Trophoblast cell (in vitro differentiated cells and primary cell): ENCODE measurements around the gene ZC3H13.

Experiments
- DNase-seq, 2 donors: peaks; one replicate each; pipeline ENCODE4 v3.0.0-alpha.2; 2016
- H2AFZ ChIP-seq: 2 replicates; pipeline ENCODE4 v1.6.1; 2013; ENCODE audit warnings: low read length, moderate library complexity, mild to moderate bottlenecking; ENCODE audit not compliant: insufficient read depth, poor library complexity
- H2AK5ac ChIP-seq: 2 replicates; pipeline ENCODE4 v1.6.1; 2013; ENCODE audit warnings: mild to moderate bottlenecking, low read length
- H2BK120ac ChIP-seq: 2 replicates; pipeline ENCODE4 v1.6.1; 2013; ENCODE audit warnings: low read length, mild to moderate bottlenecking, moderate library complexity; ENCODE audit not compliant: insufficient read depth, poor library complexity
- H2BK12ac ChIP-seq: 2 replicates; pipeline ENCODE4 v1.6.1; 2013; ENCODE audit warnings: mild to moderate bottlenecking, low read length, moderate library complexity
- H2BK5ac ChIP-seq: 2 replicates; pipeline ENCODE4 v1.6.1; 2013; ENCODE audit warnings: low read length, low read depth, moderate library complexity, mild to moderate bottlenecking; ENCODE audit not compliant: poor library complexity
- H3K14ac ChIP-seq: 2 replicates; pipeline ENCODE4 v1.6.1; 2013; ENCODE audit warnings: mild to moderate bottlenecking, low read length
- H3K18ac ChIP-seq: 2 replicates; pipeline ENCODE4 v1.6.1; 2013; ENCODE audit warnings: mild to moderate bottlenecking, low read length
- H3K23ac ChIP-seq: 2 replicates; pipeline ENCODE4 v1.6.1; 2013; ENCODE audit warnings: low read length
- H3K27ac ChIP-seq: 2 replicates; pipeline ENCODE4 v1.5.1; 2013; ENCODE audit warnings: low read depth, mild to moderate bottlenecking, inconsistent platforms, low read length, moderate library complexity
- H3K27me3 ChIP-seq: 2 replicates; pipeline ENCODE4 v1.6.1; 2013; ENCODE audit warnings: inconsistent platforms, mild to moderate bottlenecking, low read length, moderate library complexity; ENCODE audit not compliant: insufficient read depth
- H3K36me3 ChIP-seq, 2 experiments: 1 replicate in 1 of 2; 2 replicates in 1 of 2; pipeline ENCODE4 v1.6.1; 2013; ENCODE audit warnings: low read length in 2 of 2, mild to moderate bottlenecking in 2 of 2, moderate library complexity in 1 of 2; ENCODE audit not compliant: insufficient read depth in 2 of 2, control insufficient read depth in 1 of 2
- H3K4ac ChIP-seq: 2 replicates; pipeline ENCODE4 v1.6.1; 2013; ENCODE audit warnings: low read depth, mild to moderate bottlenecking, low read length, moderate library complexity
- H3K4me1 ChIP-seq, 2 experiments: 1 replicate in 1 of 2; 2 replicates in 1 of 2; pipeline ENCODE4 v1.6.1; 2013; ENCODE audit warnings: low read length in 2 of 2, mild to moderate bottlenecking in 2 of 2, moderate library complexity in 1 of 2; ENCODE audit not compliant: insufficient read depth in 2 of 2, control insufficient read depth in 1 of 2
- H3K4me2 ChIP-seq: 2 replicates; pipeline ENCODE4 v1.6.1; 2013; ENCODE audit warnings: inconsistent platforms, mild to moderate bottlenecking, low read length, moderate library complexity
- H3K4me3 ChIP-seq: 2 replicates; pipeline ENCODE4 v1.5.1; 2013; ENCODE audit warnings: mild to moderate bottlenecking, low read depth, low read length, inconsistent platforms
- H3K79me1 ChIP-seq: one replicate; pipeline ENCODE4 v1.6.1; 2013; ENCODE audit warnings: low read length
- H3K79me2 ChIP-seq: 2 replicates; pipeline ENCODE4 v1.6.1; 2013; ENCODE audit warnings: low read length, mild to moderate bottlenecking; ENCODE audit not compliant: control insufficient read depth, insufficient read depth, poor library complexity
- H3K9ac ChIP-seq: 2 replicates; pipeline ENCODE4 v1.6.1; 2013; ENCODE audit warnings: mild to moderate bottlenecking, low read length
- H3K9me3 ChIP-seq: 2 replicates; pipeline ENCODE4 v1.6.1; 2013; ENCODE audit warnings: low read depth, mild to moderate bottlenecking, control low read depth, inconsistent platforms, low read length; ENCODE audit not compliant: insufficient read depth
- H4K12ac ChIP-seq: 2 replicates; pipeline ENCODE4 v1.6.1; 2013; ENCODE audit warnings: low read depth, mild to moderate bottlenecking, low read length, moderate library complexity
- H4K8ac ChIP-seq: 2 replicates; pipeline ENCODE4 v1.6.1; 2013; ENCODE audit warnings: low read depth, mild to moderate bottlenecking, low read length, moderate library complexity
- H4K91ac ChIP-seq: one replicate; pipeline ENCODE4 v1.6.1; 2013; ENCODE audit warnings: low read depth, mild to moderate bottlenecking, low read length, moderate library complexity
- WGBS: extraction: QIAGEN DNeasy Blood & Tissue Kit; methylation state at CpG from one replicate; pipeline ENCODE4 v1.1.7; 2013; ENCODE audit warnings: missing lambda C conversion rate; ENCODE audit not compliant: insufficient read length, insufficient coverage; ENCODE audit errors: extremely low coverage; 5-methylcytosine and 5-hydroxymethylcytosine counted together

ZC3H13 gene

GRCh38 chr13:45915686-45916439, 136.7 kb downstream of the ZC3H13 start:
- no peak overlapping the region for H3K4ac ChIP-seq
- no peak overlapping the region for H3K27ac ChIP-seq
- WGBS: no CpG with 5 or more reads among the region's 7 CpGs
- H3K4me2 ChIP-seq: no peak overlapping the region
- H3K79me1 ChIP-seq: no peaks in the 10 kb centered on the region
- no peak overlapping the region for H3K18ac ChIP-seq
- H2BK12ac ChIP-seq: no peak overlapping the region
- no peak overlapping the region for H3K23ac ChIP-seq
- H2AK5ac ChIP-seq: no peak overlapping the region
- peaks cover 4% of the 10 kb centered on the region for H3K9me3 ChIP-seq
- no peak overlapping the region for H2AFZ ChIP-seq
- H2BK120ac ChIP-seq: no peak overlapping the region
- no peak overlapping the region for H3K9ac ChIP-seq
- no peaks in the 10 kb centered on the region for H3K4me1 ChIP-seq
- H4K12ac ChIP-seq: no peak overlapping the region
- H4K91ac ChIP-seq: no peak overlapping the region
- no peaks in the 10 kb centered on the region for H3K36me3 ChIP-seq
- no peak for DNase-seq
- no peak overlapping the region for H3K4me3 ChIP-seq
- no peaks in the 10 kb centered on the region for H3K79me2 ChIP-seq
- H2BK5ac ChIP-seq: no peak overlapping the region
- no peaks in the 10 kb centered on the region for H3K27me3 ChIP-seq
- H3K14ac ChIP-seq: no peak overlapping the region
- H4K8ac ChIP-seq: no peak overlapping the region

GRCh38 chr13:45909673-45910072, 142.9 kb downstream of the ZC3H13 start:
- peaks cover 5% of the 10 kb centered on the region for H3K9me3 ChIP-seq
- H4K91ac ChIP-seq: no peak overlapping the region
- H3K4me3 ChIP-seq: no peak overlapping the region
- no peak overlapping the region for H3K23ac ChIP-seq
- no peaks in the 10 kb centered on the region for H3K27me3 ChIP-seq
- no peak overlapping the region for H3K4ac ChIP-seq
- H2AK5ac ChIP-seq: no peak overlapping the region
- H2BK12ac ChIP-seq: no peak overlapping the region
- no peak overlapping the region for H4K8ac ChIP-seq
- no peaks in the 10 kb centered on the region for H3K79me2 ChIP-seq
- no peak overlapping the region for H4K12ac ChIP-seq
- DNase-seq: no peak
- no peak overlapping the region for H2BK5ac ChIP-seq
- H3K27ac ChIP-seq: no peak overlapping the region
- no peak overlapping the region for H3K9ac ChIP-seq
- H2AFZ ChIP-seq: no peak overlapping the region
- H3K18ac ChIP-seq: no peak overlapping the region
- no peaks in the 10 kb centered on the region for H3K79me1 ChIP-seq
- no peaks in the 10 kb centered on the region for H3K4me1 ChIP-seq
- no CpG with 5 or more reads among the region's 7 CpGs for WGBS
- H3K4me2 ChIP-seq: no peak overlapping the region
- H2BK120ac ChIP-seq: no peak overlapping the region
- H3K14ac ChIP-seq: no peak overlapping the region
- no peaks in the 10 kb centered on the region for H3K36me3 ChIP-seq

DNA sequence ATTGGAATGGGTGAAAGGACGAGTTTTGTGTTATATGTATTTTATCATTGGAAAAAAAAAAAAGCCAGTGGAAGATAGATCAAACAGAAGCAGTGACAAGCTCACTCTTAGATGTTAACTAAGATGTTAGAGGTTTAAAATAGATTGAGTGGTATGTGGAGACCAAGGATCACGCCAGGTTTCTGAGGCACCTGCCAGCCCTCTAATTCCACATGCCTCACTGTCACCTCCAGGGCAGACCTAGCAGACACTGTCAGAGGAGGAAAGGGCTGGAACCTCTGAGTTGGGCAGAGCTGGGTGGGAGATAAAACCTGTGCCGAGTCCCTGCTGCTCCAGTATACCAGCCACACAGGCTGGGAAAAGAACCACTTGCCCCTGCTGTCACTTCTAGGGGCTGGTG, 143.5 kb downstream of the ZC3H13 start:
- Histone ChIP-seq H3K36me3 (no peaks in the 10 kb centered on the region), H3K9ac (no peak overlapping the region), H3K14ac (no peak overlapping the region), H3K23ac (no peak overlapping the region), H3K9me3 (peaks cover 5% of the 10 kb centered on the region), H2BK5ac (no peak overlapping the region), H3K4me1 (no peaks in the 10 kb centered on the region), H4K91ac (no peak overlapping the region), H2AFZ (no peak overlapping the region), H3K79me1 (no peaks in the 10 kb centered on the region), H3K27me3 (no peaks in the 10 kb centered on the region), H3K27ac (no peak overlapping the region), H2BK12ac (no peak overlapping the region), H3K18ac (no peak overlapping the region), H4K12ac (no peak overlapping the region), H3K4me3 (no peak overlapping the region), H3K4me2 (no peak overlapping the region), H3K79me2 (no peaks in the 10 kb centered on the region), H2AK5ac (no peak overlapping the region), H3K4ac (no peak overlapping the region), H2BK120ac (no peak overlapping the region), H4K8ac (no peak overlapping the region)
- no peak for DNase-seq
- no CpG with 5 or more reads among the region's 3 CpGs for WGBS

DNA sequence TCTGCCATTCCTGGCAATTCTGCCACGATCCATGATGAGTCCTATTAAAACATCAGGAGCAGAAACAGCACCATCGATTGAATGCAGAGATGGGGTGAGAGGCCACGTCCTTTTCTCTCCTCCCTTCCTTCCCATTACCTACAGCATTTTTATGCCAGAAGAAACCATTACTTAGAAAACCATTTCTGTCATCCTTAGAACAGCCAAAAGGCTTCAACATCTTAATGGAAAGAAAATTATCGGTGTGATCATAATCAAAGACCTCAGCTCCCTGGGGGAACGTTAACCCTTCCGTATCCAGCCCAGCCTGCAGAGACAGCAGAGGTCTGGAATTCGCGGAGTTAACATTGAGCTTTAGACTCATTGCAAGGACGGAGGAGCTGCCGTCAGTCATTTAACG, 145.0 kb downstream of the ZC3H13 start:
- H4K8ac ChIP-seq: no peak overlapping the region
- H3K23ac ChIP-seq: no peak overlapping the region
- WGBS: no CpG with 5 or more reads among the region's 11 CpGs
- no peak overlapping the region for H2AK5ac ChIP-seq
- H3K27ac ChIP-seq: no peak overlapping the region
- no peak overlapping the region for H2BK5ac ChIP-seq
- H2BK120ac ChIP-seq: no peak overlapping the region
- no peak overlapping the region for H3K4ac ChIP-seq
- H3K18ac ChIP-seq: no peak overlapping the region
- no peak overlapping the region for H3K4me3 ChIP-seq
- no peak for DNase-seq
- no peaks in the 10 kb centered on the region for H3K4me1 ChIP-seq
- no peaks in the 10 kb centered on the region for H3K27me3 ChIP-seq
- H3K9ac ChIP-seq: no peak overlapping the region
- no peak overlapping the region for H2AFZ ChIP-seq
- no peaks in the 10 kb centered on the region for H3K79me1 ChIP-seq
- H3K36me3 ChIP-seq: no peaks in the 10 kb centered on the region
- H3K4me2 ChIP-seq: no peak overlapping the region
- H3K9me3 ChIP-seq: peaks cover 5% of the 10 kb centered on the region
- no peak overlapping the region for H4K91ac ChIP-seq
- no peak overlapping the region for H4K12ac ChIP-seq
- H3K79me2 ChIP-seq: no peaks in the 10 kb centered on the region
- H3K14ac ChIP-seq: no peak overlapping the region
- H2BK12ac ChIP-seq: no peak overlapping the region
